Uterus (tissue), 4 donors: Measurements from ENCODE around the gene MB. TPM values are rescaled to one million over a fixed set of nuclear protein-coding genes. Genes with fewer than 3 reads are reported as not detected.

Experiments used
- DNase-seq, 2 donors: peaks; one replicate each; pipeline ENCODE4 v3.0.0-alpha.2; 2019 to 2020
- H3K27ac ChIP-seq, 2 donors: fragments of 200-600 bp; sonication (generic); 1 replicate in 1 of 2; 2 replicates in 1 of 2; pipeline ENCODE4 v1.5.1; 2016 to 2018
- H3K27me3 ChIP-seq, 2 donors: fragments of 200-600 bp; sonication (generic); one replicate each; pipeline ENCODE4 v1.5.1; 2018 to 2019; ENCODE audit warnings: control low read depth in 1 of 2
- H3K36me3 ChIP-seq, 2 donors: fragments of 200-600 bp; sonication (generic); one replicate each; pipeline ENCODE4 v1.5.1; 2019; ENCODE audit warnings: control low read depth in 1 of 2
- H3K4me1 ChIP-seq, 2 donors: fragments of 200-600 bp; sonication (generic); one replicate each; pipeline ENCODE4 v1.5.1; 2018 to 2019; ENCODE audit warnings: control low read depth in 1 of 2
- H3K4me3 ChIP-seq, 2 donors: fragments of 200-600 bp; sonication (generic); 1 replicate in 1 of 2; 2 replicates in 1 of 2; pipeline ENCODE4 v1.5.1; 2018 to 2019; ENCODE audit warnings: mild to moderate bottlenecking in 1 of 2
- H3K9me3 ChIP-seq, 2 donors: fragments of 200-600 bp; sonication (generic); one replicate each; pipeline ENCODE4 v1.5.1; 2019; ENCODE audit warnings: control low read depth in 1 of 2
- CTCF ChIP-seq, 4 experiments: fragments of 200-600 bp in 2 of 4; fragments of 450-650 bp in 2 of 4; sonication (generic) in 2 of 4; IDR thresholded peaks; one replicate each; pipeline ENCODE4 v1.5.1; 2016 to 2019; ENCODE audit warnings: antibody characterized with exemption in 4 of 4, mild to moderate bottlenecking in 2 of 4, moderate library complexity in 1 of 4
- POLR2A ChIP-seq, 2 donors: fragments of 450-650 bp; IDR thresholded peaks; one replicate each; pipeline ENCODE4 v1.6.1; 2016; ENCODE audit warnings: antibody characterized with exemption in 2 of 2, mild to moderate bottlenecking in 1 of 2, moderate library complexity in 1 of 2
- intact Hi-C: fragments of 100-400 bp; cut with DNase I; formaldehyde crosslinking; loops from one replicate; pipeline ENCODE4 v1.15.1; 2023; ENCODE audit warnings: low total_unique reads
- total RNA-seq, 4 donors: library from RNA; depleted of rRNA in 3 of 4; stranded (reverse); fragments of >200 nt in 3 of 4; gene quantifications; one replicate each; pipeline versions ENCODE4 v1.1.0 to v1.2.4, GENCODE V29; 2014 to 2023
- donor health status: DM: yes; HTN: yes; CAD: no.

MB gene
- total RNA-seq, 4 donors from 2014 or later = 1.8 to 2.5 TPM; not detected in 2

GRCh38 chr22:35622191-35622913 lies 5.2 kb upstream of the MB start:
- Histone ChIP-seq H3K27ac (peak overlapping the region in 1 of 2 donors; percentile 74), H3K4me3 (no peak overlapping the region), H3K4me1 (peaks cover 0 to 9% of the 10 kb centered on the region in 2 donors), H3K36me3 (no peaks in the 10 kb centered on the region), H3K27me3 (no peaks in the 10 kb centered on the region), H3K9me3 (no peaks in the 10 kb centered on the region)
- TF ChIP-seq POLR2A (IDR thresholded peaks at IDR 0.05) = no peak
- no peak for TF ChIP-seq CTCF (IDR thresholded peaks at IDR 0.05)
- DNase-seq = peak in 1 of 2 donors; percentile 36
- intact Hi-C loops = loop anchor here (10.0 kb wide), 1 partner anchor 302 kb away; no protein-coding TSS in a partner anchor

GRCh38 chr22:35621451-35621850 lies 4.3 kb upstream of the MB start:
- Histone ChIP-seq H3K4me1 (peaks cover 0 to 9% of the 10 kb centered on the region in 2 donors), H3K36me3 (no peaks in the 10 kb centered on the region), H3K27me3 (no peaks in the 10 kb centered on the region), H3K27ac (peak overlapping the region; percentile 15 to 74), H3K4me3 (no peak overlapping the region), H3K9me3 (no peaks in the 10 kb centered on the region)
- TF ChIP-seq CTCF (IDR thresholded peaks at IDR 0.05) (no peak), POLR2A (IDR thresholded peaks at IDR 0.05) (no peak)
- no peak for DNase-seq
- intact Hi-C loops = loop anchor here (10.0 kb wide), 1 partner anchor 303 kb away; no protein-coding TSS in a partner anchor

- intact Hi-C loops = loop anchor here (10.0 kb wide), 1 partner anchor 304 kb away; no protein-coding TSS in a partner anchor
- TF ChIP-seq CTCF (IDR thresholded peaks at IDR 0.05) (no peak), POLR2A (IDR thresholded peaks at IDR 0.05) (no peak)
- Histone ChIP-seq H3K4me1 (peaks cover 0 to 9% of the 10 kb centered on the region in 2 donors), H3K27me3 (no peaks in the 10 kb centered on the region), H3K9me3 (no peaks in the 10 kb centered on the region), H3K4me3 (no peak overlapping the region), H3K36me3 (no peaks in the 10 kb centered on the region), H3K27ac (peak overlapping the region; percentile 15 to 74)
- peak; percentile 36 to 60 for DNase-seq
Observed at GRCh38 chr22:35620624-35621251, 3.6 kb upstream of the MB start.

GRCh38 chr22:35619336-35620094 lies 2.4 kb upstream of the MB start:
- H3K36me3 ChIP-seq = no peaks in the 10 kb centered on the region
- DNase-seq = no peak
- intact Hi-C loops = loop anchor here (10.0 kb wide), 1 partner anchor 305 kb away; no protein-coding TSS in a partner anchor
- no peak overlapping the region for H3K4me3 ChIP-seq
- H3K27me3 ChIP-seq = no peaks in the 10 kb centered on the region
- H3K9me3 ChIP-seq = no peaks in the 10 kb centered on the region
- no peak for TF ChIP-seq POLR2A (IDR thresholded peaks at IDR 0.05)
- no peak for TF ChIP-seq CTCF (IDR thresholded peaks at IDR 0.05)
- H3K27ac ChIP-seq = no peak overlapping the region
- H3K4me1 ChIP-seq = peaks cover 0 to 9% of the 10 kb centered on the region in 2 donors
